CD4-positive, CD25-positive, alpha-beta regulatory T cell (primary cell): ENCODE results near the gene CCDC192. TPM values are rescaled to one million over a fixed set of nuclear protein-coding genes. Genes with fewer than 3 reads are reported as not detected.

Experiments
- ATAC-seq, 2 donors: fragments of 150-1000 bp; cut with Tn5 transposase; one replicate each; pipeline ENCODE4 v1.10.0; 2021; ENCODE audit warnings: low read depth in 2 of 2, moderate number of reproducible peaks in 2 of 2, moderate library complexity in 1 of 2
- DNase-seq, 3 donors: peaks; one replicate each; pipeline versions ENCODE4 v3.0.0 to v3.0.0-alpha.2; 2012 to 2022; ENCODE audit warnings: mixed read lengths in 1 of 3
- H3K27ac ChIP-seq: one replicate; pipeline ENCODE4 v1.7.0; 2013; ENCODE audit warnings: mild to moderate bottlenecking, low read length; ENCODE audit not compliant: insufficient read depth, poor library complexity, severe bottlenecking
- H3K27me3 ChIP-seq: one replicate; pipeline ENCODE4 v1.7.0; 2013; ENCODE audit warnings: low read length; ENCODE audit not compliant: control insufficient read depth, insufficient read depth
- H3K36me3 ChIP-seq: one replicate; pipeline ENCODE4 v1.7.0; 2013; ENCODE audit warnings: mild to moderate bottlenecking, low read length, moderate library complexity; ENCODE audit not compliant: control insufficient read depth, insufficient read depth
- H3K4me1 ChIP-seq: 2 replicates; pipeline ENCODE4 v1.7.0; 2013; ENCODE audit warnings: mild to moderate bottlenecking, low read length; ENCODE audit not compliant: insufficient read depth, control insufficient read depth, poor library complexity, severe bottlenecking
- H3K4me3 ChIP-seq: one replicate; pipeline ENCODE4 v1.7.0; 2013; ENCODE audit warnings: low read depth, mild to moderate bottlenecking, low read length, moderate library complexity
- H3K9me3 ChIP-seq, 2 experiments: 1 replicate in 1 of 2; 2 replicates in 1 of 2; pipeline ENCODE4 v1.7.0; 2013; ENCODE audit warnings: low read length in 2 of 2, mild to moderate bottlenecking in 1 of 2, moderate library complexity in 1 of 2; ENCODE audit not compliant: control insufficient read depth in 2 of 2
- H3K27ac Mint-ChIP-seq, 3 donors: one replicate each; pipeline ENCODE4 v1.8.0; 2020 to 2022; ENCODE audit warnings: mild to moderate bottlenecking in 3 of 3, mixed read lengths in 3 of 3, moderate library complexity in 2 of 3
- H3K27me3 Mint-ChIP-seq: one replicate; pipeline ENCODE4 v1.8.0; 2022; ENCODE audit warnings: mild to moderate bottlenecking, mixed read lengths
- H3K36me3 Mint-ChIP-seq: one replicate; pipeline ENCODE4 v1.8.0; 2020; ENCODE audit warnings: mixed read lengths
- H3K4me1 Mint-ChIP-seq, 4 donors: one replicate each; pipeline ENCODE4 v1.8.0; 2020 to 2022; ENCODE audit warnings: mixed read lengths in 4 of 4, mild to moderate bottlenecking in 1 of 4
- H3K4me3 Mint-ChIP-seq, 4 donors: one replicate each; pipeline ENCODE4 v1.8.0; 2020 to 2022; ENCODE audit warnings: mild to moderate bottlenecking in 4 of 4, mixed read lengths in 4 of 4, moderate library complexity in 3 of 4
- H3K9me3 Mint-ChIP-seq, 7 donors: one replicate each; pipeline ENCODE4 v1.8.0; 2020 to 2022; ENCODE audit warnings: mixed read lengths in 7 of 7, mild to moderate bottlenecking in 3 of 7, moderate library complexity in 2 of 7
- polyA plus RNA-seq, 4 donors: library from polyadenylated mRNA; unstranded; fragments of 300-500 nt; fragmentation: Illumina TruSeq; gene quantifications; one replicate each; pipeline ENCODE4 v1.2.3, GENCODE V29; 2021
- total RNA-seq: library from RNA; stranded (reverse); gene quantifications from one replicate; pipeline ENCODE4 v1.2.3, GENCODE V29; 2022

Gene CCDC192
- total and polyA plus RNA-seq, 5 donors from 2014 or later: 0.37 TPM; not detected in 4

DNA sequence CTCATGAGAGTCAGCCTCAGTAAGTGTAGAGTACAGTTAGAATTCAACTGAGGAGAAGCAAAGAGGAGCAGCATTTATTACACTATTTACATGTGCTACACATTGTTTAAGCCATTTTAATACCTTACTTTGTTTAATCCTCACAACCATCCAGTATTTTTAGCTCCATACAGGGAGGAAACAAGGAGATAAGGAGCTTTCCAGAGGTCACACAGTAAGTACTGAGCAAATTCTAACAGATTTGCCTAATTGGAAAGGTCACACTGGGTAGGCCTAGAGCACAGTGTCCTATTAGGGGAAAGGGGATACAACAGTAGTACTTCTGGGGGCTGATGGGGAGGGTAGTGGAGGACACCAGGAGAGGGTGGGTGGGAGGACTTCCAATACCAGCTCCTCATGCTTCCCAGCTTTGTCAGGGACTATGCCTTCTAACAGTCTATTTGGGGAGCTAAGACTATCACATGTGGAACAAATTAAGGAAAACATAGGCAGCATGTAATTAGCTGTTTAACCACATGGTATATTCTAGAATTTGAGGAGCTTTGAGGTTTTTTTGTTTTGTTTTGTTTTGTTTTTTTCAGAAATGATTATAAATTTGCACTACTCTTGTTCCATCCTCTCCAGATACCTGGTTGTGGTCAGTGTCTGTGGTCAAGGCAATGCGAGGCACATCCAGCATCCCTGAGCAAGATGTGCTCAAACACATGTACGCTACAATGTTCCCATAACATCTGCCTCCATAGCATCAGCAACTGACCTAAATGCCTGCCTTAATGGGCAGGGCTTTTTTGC is 284.4 kb downstream of the CCDC192 start:
- H3K36me3 Mint-ChIP-seq: peaks cover 8% of the 10 kb centered on the region
- no peak overlapping the region for H3K4me3 ChIP-seq
- ATAC-seq: no peak
- peaks cover 0 to 11% (median 3%) of the 10 kb centered on the region in 7 donors for H3K9me3 Mint-ChIP-seq
- no peak overlapping the region for H3K27ac Mint-ChIP-seq
- H3K27ac ChIP-seq: no peak overlapping the region
- no peaks in the 10 kb centered on the region for H3K27me3 ChIP-seq
- H3K36me3 ChIP-seq: no peaks in the 10 kb centered on the region
- H3K4me1 Mint-ChIP-seq: peaks cover 0 to 2% (median 0%) of the 10 kb centered on the region in 4 donors
- no peaks in the 10 kb centered on the region for H3K27me3 Mint-ChIP-seq
- no peak for DNase-seq
- no peaks in the 10 kb centered on the region for H3K9me3 ChIP-seq
- H3K4me1 ChIP-seq: no peaks in the 10 kb centered on the region
- no peak overlapping the region for H3K4me3 Mint-ChIP-seq

DNA sequence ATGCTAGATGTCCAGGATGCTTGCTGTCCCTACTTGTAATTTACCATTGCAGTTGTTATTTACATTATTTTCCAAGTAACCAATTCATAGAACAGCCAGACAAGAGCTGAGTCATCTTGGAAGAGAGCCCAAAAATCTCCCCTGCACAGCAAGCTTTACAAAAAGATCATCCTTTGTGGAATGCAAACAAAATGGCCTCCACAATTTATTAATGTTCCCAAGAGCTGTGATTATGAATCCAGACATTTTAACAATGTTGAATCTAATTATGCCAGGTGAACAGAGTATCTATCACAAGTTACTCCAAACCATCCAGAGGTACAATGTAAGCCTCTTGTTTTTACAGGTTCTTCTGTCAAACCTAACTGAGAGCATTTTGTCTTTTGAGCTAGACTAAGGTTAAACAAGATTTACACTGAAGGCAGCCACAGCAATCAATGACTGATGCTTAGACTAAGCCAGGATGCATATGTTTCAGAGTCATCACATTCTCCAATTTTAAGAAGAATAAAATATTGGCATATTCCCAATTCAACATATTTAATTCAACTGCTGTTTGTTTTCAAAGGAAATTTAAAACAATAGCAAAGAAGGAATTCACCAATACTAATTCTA is 285.1 kb downstream of the CCDC192 start:
- Histone ChIP-seq H3K4me1 (no peaks in the 10 kb centered on the region), H3K4me3 (no peak overlapping the region), H3K36me3 (no peaks in the 10 kb centered on the region), H3K9me3 (no peaks in the 10 kb centered on the region), H3K27me3 (no peaks in the 10 kb centered on the region), H3K27ac (no peak overlapping the region)
- Mint-ChIP-seq H3K9me3 (peaks cover 0 to 11% (median 3%) of the 10 kb centered on the region in 7 donors), H3K4me3 (no peak overlapping the region), H3K4me1 (peaks cover 0 to 2% (median 0%) of the 10 kb centered on the region in 4 donors), H3K27me3 (no peaks in the 10 kb centered on the region), H3K36me3 (peaks cover 11% of the 10 kb centered on the region), H3K27ac (no peak overlapping the region)
- ATAC-seq: no peak
- DNase-seq: no peak

Other genes with a start within 250 kb of the CCDC192 start
- 33.5 TPM for gene PRRC1, start 185.8 kb upstream of the CCDC192 start, total RNA-seq
- gene PRRC1, start 185.8 kb upstream of the CCDC192 start, polyA plus RNA-seq: 10 to 100 TPM; 36.4 to 42.6 (median 39.3) TPM
- gene CTXN3, start 54.3 kb upstream of the CCDC192 start, total RNA-seq: not detected
- gene CTXN3, start 54.3 kb upstream of the CCDC192 start, polyA plus RNA-seq: not detected